Small intestine (tissue), 16 donors: ENCODE data around the gene SDHB. TPM values are rescaled to one million over a fixed set of nuclear protein-coding genes. Genes with fewer than 3 reads are reported as not detected.

ENCODE experiments used
- DNase-seq, 2 donors: peaks; one replicate each; pipeline versions ENCODE4 v3.0.0 to v3.0.0-alpha.2; 2013
- FAIRE-seq: peaks from 2 replicates; lab custom pipeline; 2012; peaks lifted over from hg19 to GRCh38; lab: Jason Lieb, UNC
- H3K27ac ChIP-seq, 3 donors: one replicate each; pipeline ENCODE4 v1.5.1; 2013; ENCODE audit warnings: low read length in 2 of 3, mild to moderate bottlenecking in 2 of 3, control low read depth in 1 of 3, inconsistent platforms in 1 of 3, low read depth in 1 of 3, moderate library complexity in 1 of 3
- H3K27me3 ChIP-seq, 3 donors: one replicate each; pipeline ENCODE4 v1.6.1; 2013; ENCODE audit warnings: low read length in 3 of 3, inconsistent platforms in 1 of 3; ENCODE audit not compliant: control insufficient read depth in 3 of 3, insufficient read depth in 3 of 3
- H3K36me3 ChIP-seq, 3 donors: one replicate each; pipeline ENCODE4 v1.6.1; 2013; ENCODE audit warnings: low read length in 3 of 3, inconsistent platforms in 1 of 3, low read depth in 1 of 3, mild to moderate bottlenecking in 1 of 3, moderate library complexity in 1 of 3; ENCODE audit not compliant: control insufficient read depth in 3 of 3, insufficient read depth in 2 of 3
- H3K4me1 ChIP-seq, 3 donors: one replicate each; pipeline ENCODE4 v1.6.1; 2013; ENCODE audit warnings: low read length in 2 of 3, inconsistent platforms in 1 of 3, low read depth in 1 of 3, mild to moderate bottlenecking in 1 of 3, moderate library complexity in 1 of 3; ENCODE audit not compliant: control insufficient read depth in 3 of 3, insufficient read depth in 2 of 3
- H3K4me3 ChIP-seq, 3 donors: one replicate each; pipeline ENCODE4 v1.5.1; 2013; ENCODE audit warnings: low read length in 3 of 3, control low read depth in 1 of 3, inconsistent platforms in 1 of 3, low read depth in 1 of 3, mild to moderate bottlenecking in 1 of 3, moderate library complexity in 1 of 3
- H3K9me3 ChIP-seq, 2 donors: one replicate each; pipeline ENCODE4 v1.6.1; 2013; ENCODE audit warnings: low read depth in 1 of 2, low read length in 1 of 2; ENCODE audit not compliant: control insufficient read depth in 2 of 2, insufficient read depth in 1 of 2
- WGBS, 3 donors: extraction: QIAGEN DNeasy Blood & Tissue Kit; methylation state at CpG; one replicate each; pipeline ENCODE4 v1.1.7; 2013; 5-methylcytosine and 5-hydroxymethylcytosine counted together
- long read RNA-seq, 10 donors: transcript quantifications; one replicate each; lab custom pipeline, GENCODE V29; 2026
- polyA plus RNA-seq, 4 donors: library from polyadenylated mRNA; stranded (reverse) in 3 of 4; unstranded in 1 of 4; fragments of 200-250 nt in 3 of 4; fragments of 120-200 nt in 1 of 4; gene quantifications; one replicate each; pipeline versions ENCODE4 v1.2.1 to v1.2.3, GENCODE V29; 2013
- donor health status: healthy with polysubstance abuse.
- donor health status: control.
- donor health status: control.
- donor health status: Bipolar disorder and iron deficiency.
- donor health status: healthy.

The SDHB gene
- polyA plus RNA-seq: 100 to 1,000 TPM; 145 to 380 (median 224) TPM
- long read RNA-seq, donor 1: 0 reads
- long read RNA-seq, donor 2, transcript SDHB-201 (8 exons, 1,153 nt): major isoform, 20 of 31 reads
- long read RNA-seq, donor 2, partial matches to known transcripts: 6 of 31 reads
- long read RNA-seq, donor 2, other reads (novel, unspliced or antisense): 0 of 31 reads
- long read RNA-seq, donor 3, transcript SDHB-206 (2 exons, 636 nt): minor isoform, 9 of 48 reads
- long read RNA-seq, donor 3, transcript SDHB-201 (8 exons, 1,153 nt): major isoform, 31 of 48 reads
- long read RNA-seq, donor 3, partial matches to known transcripts: 8 of 48 reads
- long read RNA-seq, donor 3, other reads (novel, unspliced or antisense): 0 of 48 reads
- long read RNA-seq, donor 4, partial matches to known transcripts: 0 of 1 reads
- long read RNA-seq, donor 4, other reads (novel, unspliced or antisense): 0 of 1 reads
- long read RNA-seq, donor 5, transcript SDHB-201 (8 exons, 1,153 nt): major isoform, 13 of 22 reads
- long read RNA-seq, donor 5, partial matches to known transcripts: 7 of 22 reads
- long read RNA-seq, donor 5, other reads (novel, unspliced or antisense): 0 of 22 reads
- long read RNA-seq, donor 6, transcript SDHB-201 (8 exons, 1,153 nt): major isoform, 42 of 45 reads
- long read RNA-seq, donor 6, partial matches to known transcripts: 0 of 45 reads
- long read RNA-seq, donor 6, other reads (novel, unspliced or antisense): 0 of 45 reads
- long read RNA-seq, donor 7: 0 reads
- long read RNA-seq, donor 8, partial matches to known transcripts: 0 of 1 reads
- long read RNA-seq, donor 8, other reads (novel, unspliced or antisense): 0 of 1 reads
- long read RNA-seq, donor 9, transcript SDHB-201 (8 exons, 1,153 nt): major isoform, 12 of 12 reads
- long read RNA-seq, donor 9, partial matches to known transcripts: 0 of 12 reads
- long read RNA-seq, donor 9, other reads (novel, unspliced or antisense): 0 of 12 reads
- long read RNA-seq, donor 10, transcript SDHB-201 (8 exons, 1,153 nt): major isoform, 37 of 56 reads
- long read RNA-seq, donor 10, transcript SDHB-206 (2 exons, 636 nt): minor isoform, 5 of 56 reads
- long read RNA-seq, donor 10, partial matches to known transcripts: 14 of 56 reads
- long read RNA-seq, donor 10, other reads (novel, unspliced or antisense): 0 of 56 reads

DNA sequence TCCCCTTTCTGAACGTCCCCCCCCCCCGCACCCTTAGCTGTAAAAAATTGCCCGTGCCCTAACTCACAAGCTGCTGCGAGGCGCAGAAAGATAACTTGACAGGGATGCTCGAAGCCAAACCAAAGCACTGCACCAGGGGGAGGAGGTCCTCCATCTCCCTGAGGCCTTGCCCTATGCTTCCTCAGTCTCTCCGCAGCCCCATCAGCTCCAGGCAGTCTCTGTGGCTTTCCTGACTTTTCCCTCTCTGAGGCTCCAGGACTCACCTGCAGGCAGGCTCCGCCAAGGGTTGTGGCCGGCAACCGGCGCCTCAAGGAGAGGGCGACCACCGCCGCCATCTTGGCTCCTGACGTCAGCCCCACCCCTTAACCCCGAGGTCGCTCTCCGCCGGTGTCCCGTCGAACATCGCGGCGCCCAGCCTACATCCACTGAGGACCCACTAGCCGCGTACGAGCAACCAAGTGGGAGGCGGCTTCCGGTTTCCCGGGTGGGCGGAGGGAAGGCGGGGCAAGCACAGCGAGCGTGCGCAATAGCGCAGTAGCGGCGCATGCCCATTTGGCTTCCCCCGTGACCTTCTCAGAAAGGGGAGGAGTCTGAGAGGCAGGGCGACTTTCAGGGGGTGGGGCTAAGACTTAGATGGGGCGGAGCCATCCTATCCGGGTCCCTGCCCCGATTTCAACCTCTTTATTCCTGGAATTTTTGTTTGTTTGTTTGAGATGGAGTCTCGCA lies at the start of gene SDHB:
Gene SDHB (minus strand): TSS at position 348 of the 726 bp plus-strand sequence. CDS start 13 bp downstream, at position 335.
- peaks cover 2 to 14% (median 5%) of the 10 kb centered on the region in 3 donors for H3K36me3 ChIP-seq
- H3K4me3 ChIP-seq: peak within 1 kb of the TSS; percentile 67 to 92 (median 84)
- peak within 1 kb of the TSS; percentile 89 to 96 (median 91) for H3K27ac ChIP-seq
- DNase-seq (peak; percentile 98 to 99), FAIRE-seq (no peak)
- 0% methylated on average over 40 to 44 of the region's 44 CpGs for WGBS, 3 donors
- H3K4me1 ChIP-seq: peaks cover 0 to 10% (median 6%) of the 10 kb centered on the region in 3 donors
- no peaks in the 10 kb centered on the region for H3K9me3 ChIP-seq
- no peaks in the 10 kb centered on the region for H3K27me3 ChIP-seq

DNA sequence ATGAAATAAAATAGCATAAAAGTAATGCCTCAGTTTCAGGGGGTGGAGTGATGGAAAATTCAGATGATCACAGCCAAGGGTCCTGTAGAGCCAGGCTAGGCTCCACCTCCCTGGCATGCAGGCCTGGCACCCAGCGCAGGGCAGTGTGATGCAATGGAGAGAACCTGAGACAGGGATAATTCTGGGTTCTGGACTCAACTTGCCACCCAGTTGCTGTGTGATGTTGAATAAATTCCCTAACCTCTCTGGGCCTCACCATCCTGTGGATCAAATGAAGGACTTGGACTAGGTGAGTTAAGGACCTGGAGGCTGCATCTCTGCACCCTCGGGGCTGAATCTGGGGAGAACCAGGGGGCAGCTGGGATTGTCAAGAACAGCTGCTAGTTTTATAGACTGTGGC lies 48.4 kb upstream of the SDHB start:
- Histone ChIP-seq H3K27ac (no peak overlapping the region), H3K4me1 (peaks cover 0 to 11% (median 0%) of the 10 kb centered on the region in 3 donors), H3K4me3 (no peak overlapping the region), H3K9me3 (no peaks in the 10 kb centered on the region), H3K27me3 (no peaks in the 10 kb centered on the region), H3K36me3 (peaks cover 0 to 18% (median 0%) of the 10 kb centered on the region in 3 donors)
- DNase-seq: no peak
- 77 to 84% (median 83%) methylated on average over 2 of the region's 2 CpGs for WGBS, 3 donors
- FAIRE-seq: no peak

DNA sequence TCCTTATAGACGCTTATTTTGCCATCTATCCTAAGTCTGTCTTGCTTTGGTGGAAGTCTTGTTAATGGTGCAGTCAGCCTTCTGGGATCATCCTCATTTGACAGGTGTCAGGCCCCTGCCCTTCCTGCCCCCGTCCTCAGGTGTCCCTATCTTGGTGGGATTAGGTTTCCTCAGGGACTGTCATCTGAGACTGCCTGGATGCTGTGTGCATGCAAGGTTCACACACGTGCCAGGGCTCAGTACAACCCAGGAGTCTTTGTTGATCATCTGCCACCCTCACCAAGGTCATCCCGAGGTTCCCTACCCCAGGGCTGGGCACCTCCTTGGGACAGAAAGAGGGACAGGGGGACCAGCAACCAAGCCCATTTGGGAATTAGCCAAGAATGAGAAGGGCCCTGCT lies 47.4 kb upstream of the SDHB start:
- H3K9me3 ChIP-seq: no peaks in the 10 kb centered on the region
- no peak overlapping the region for H3K4me3 ChIP-seq
- no peak for DNase-seq
- H3K4me1 ChIP-seq: peaks cover 0 to 14% (median 0%) of the 10 kb centered on the region in 3 donors
- no peak overlapping the region for H3K27ac ChIP-seq
- WGBS, 3 donors: 47 to 67% (median 57%) methylated on average over 4 of the region's 4 CpGs
- FAIRE-seq: no peak
- no peaks in the 10 kb centered on the region for H3K27me3 ChIP-seq
- peaks cover 0 to 18% (median 0%) of the 10 kb centered on the region in 3 donors for H3K36me3 ChIP-seq

DNA sequence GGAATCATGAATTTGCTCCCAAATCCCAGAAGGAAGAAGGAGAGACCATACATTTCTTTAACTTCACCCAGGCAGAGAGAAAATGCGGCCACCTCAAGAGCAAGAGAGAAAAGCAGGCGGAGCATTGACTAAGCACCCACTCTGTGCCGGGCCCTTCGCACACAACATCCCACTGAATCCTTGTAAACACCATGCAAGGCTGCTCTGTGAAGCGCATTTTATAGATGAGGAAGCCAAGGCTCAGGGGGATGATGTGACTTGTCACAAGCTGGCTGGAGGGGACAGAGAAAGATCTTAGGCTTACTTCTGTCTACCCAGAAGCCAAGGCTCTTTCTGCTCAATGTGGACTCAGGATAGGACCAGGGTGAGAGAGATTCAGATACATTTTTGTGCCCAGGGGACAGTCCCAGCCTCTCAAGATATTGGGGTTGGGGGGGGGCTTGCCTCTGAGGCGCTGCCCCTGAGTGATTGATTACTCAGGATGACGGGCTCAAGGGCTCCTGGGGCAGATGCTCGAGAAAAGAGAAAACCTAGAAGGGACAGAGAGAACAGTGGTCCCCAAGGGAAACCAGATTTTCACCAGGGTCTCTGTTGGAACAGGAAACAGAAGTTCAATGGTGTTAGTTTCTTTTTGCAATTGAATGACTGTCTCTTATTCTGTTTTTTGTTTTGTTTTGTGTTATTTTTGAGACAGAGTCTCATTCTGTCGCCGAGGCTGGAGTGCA lies 45.9 kb upstream of the SDHB start:
- no peaks in the 10 kb centered on the region for H3K9me3 ChIP-seq
- peaks cover 0 to 14% (median 0%) of the 10 kb centered on the region in 3 donors for H3K4me1 ChIP-seq
- H3K27me3 ChIP-seq: no peaks in the 10 kb centered on the region
- no peak overlapping the region for H3K4me3 ChIP-seq
- FAIRE-seq: no peak
- no peak for DNase-seq
- 71 to 87% (median 77%) methylated on average over 10 of the region's 10 CpGs for WGBS, 3 donors
- peaks cover 0 to 20% (median 0%) of the 10 kb centered on the region in 3 donors for H3K36me3 ChIP-seq
- no peak overlapping the region for H3K27ac ChIP-seq

DNA sequence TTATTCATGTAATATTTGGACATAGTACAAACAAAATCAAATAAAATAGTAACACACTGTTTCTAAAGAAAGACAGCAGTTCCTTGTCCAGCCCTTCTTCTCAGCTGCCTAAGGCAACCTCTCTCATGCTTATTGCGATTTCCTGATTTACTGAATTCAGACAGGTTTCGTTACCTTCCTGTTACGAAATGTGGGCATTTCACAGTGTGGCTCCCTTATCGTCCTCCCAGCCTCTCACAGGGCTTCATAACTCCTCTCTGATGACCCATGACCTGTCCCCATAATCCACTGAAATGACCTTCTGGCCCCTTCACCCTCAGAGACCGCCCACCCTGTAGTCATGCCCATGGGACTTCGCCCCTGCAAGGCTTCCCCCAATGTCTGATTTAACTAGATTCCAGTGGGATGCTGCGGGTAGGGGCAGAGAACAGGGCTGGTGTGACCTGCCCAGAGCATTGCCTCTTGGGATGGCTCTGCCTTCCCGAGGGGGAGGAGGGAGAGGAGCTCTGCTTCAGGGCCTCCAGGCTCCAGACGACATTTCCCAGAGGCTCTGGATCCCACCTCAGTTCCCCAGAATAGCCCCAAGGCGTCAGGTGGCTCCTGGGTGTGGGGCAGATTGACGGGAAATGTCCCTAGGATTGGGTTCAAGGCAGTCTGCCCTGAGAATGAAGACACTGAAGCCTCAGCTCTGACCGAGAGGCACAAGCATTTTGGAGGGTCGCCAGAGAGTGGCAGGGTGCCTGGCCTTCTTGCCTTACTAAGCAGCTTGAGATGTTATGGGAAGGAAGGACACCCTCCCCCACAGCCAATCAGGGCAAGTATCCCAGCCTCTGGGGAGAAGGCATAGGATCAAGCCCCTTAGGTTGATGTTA lies 44.9 kb upstream of the SDHB start:
- no peak overlapping the region for H3K27ac ChIP-seq
- FAIRE-seq (no peak), DNase-seq (no peak)
- 68 to 72% (median 69%) methylated on average over 12 to 13 of the region's 13 CpGs for WGBS, 3 donors
- peaks cover 0 to 14% (median 0%) of the 10 kb centered on the region in 3 donors for H3K4me1 ChIP-seq
- no peaks in the 10 kb centered on the region for H3K9me3 ChIP-seq
- H3K27me3 ChIP-seq: no peaks in the 10 kb centered on the region
- no peak overlapping the region for H3K4me3 ChIP-seq
- peaks cover 0 to 21% (median 0%) of the 10 kb centered on the region in 3 donors for H3K36me3 ChIP-seq

DNA sequence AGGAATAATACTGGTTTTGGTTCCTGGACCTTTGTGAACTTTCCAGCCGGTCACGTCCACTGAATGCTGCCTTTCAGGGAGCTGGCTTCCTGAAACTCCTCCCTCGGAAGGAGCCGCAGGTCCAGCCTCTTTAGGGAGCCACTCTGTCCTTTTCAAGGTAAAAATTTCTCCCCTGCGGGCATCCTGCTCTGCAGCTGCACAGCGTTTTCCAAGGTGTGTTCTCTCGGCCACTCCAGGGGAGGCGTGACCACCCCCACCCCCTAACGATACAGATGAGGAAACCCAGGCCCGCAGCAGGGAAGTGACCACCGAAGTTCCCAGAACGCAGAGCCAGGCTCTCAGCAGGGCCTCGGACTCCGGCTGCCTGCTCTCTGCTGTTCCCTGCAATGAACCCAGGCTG lies 44.0 kb upstream of the SDHB start:
- WGBS, 3 donors: 17 to 52% (median 45%) methylated on average over 14 of the region's 14 CpGs
- Histone ChIP-seq H3K9me3 (no peaks in the 10 kb centered on the region), H3K27ac (no peak overlapping the region), H3K27me3 (no peaks in the 10 kb centered on the region), H3K4me3 (no peak overlapping the region), H3K36me3 (peaks cover 0 to 18% (median 0%) of the 10 kb centered on the region in 3 donors), H3K4me1 (peaks cover 0 to 14% (median 0%) of the 10 kb centered on the region in 3 donors)
- DNase-seq: peak in 1 of 2 donors; percentile 33
- no peak for FAIRE-seq
